Measurements from ENCODE around the gene FAM186B. TPM values are rescaled to one million over a fixed set of nuclear protein-coding genes. Genes with fewer than 3 reads are reported as not detected.

Gene FAM186B
- total and polyA plus RNA-seq, 2 experiments from 2014 or later, result 0.21 to 0.38 TPM

DNA sequence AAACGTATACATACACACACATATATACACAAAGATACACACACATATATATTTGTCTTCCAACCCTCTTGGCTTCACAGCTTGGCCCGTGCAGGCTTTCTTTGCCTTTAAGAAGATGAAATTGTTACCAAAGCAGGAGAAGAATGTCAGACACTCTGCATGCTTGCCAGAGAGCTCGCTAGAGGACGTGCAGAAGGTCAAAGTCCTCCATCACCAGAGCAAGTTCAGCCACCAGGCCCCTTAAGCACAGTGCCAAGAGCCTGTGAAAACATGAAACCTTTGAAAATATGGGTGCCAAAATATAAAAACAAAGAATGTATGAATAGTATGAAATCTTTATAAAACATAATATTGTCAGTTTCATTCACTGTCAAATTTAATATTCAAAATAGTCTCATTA, 22.6 kb downstream of the FAM186B start:
- peaks cover 2% of the 10 kb centered on the region; the same call in 1 of the 2 replicates for H4K20me1 ChIP-seq (replicated peaks; ENCODE audit: insufficient read depth)
- H3K9me2 ChIP-seq (ENCODE audit: insufficient read depth), result no peaks in the 10 kb centered on the region
- H3K27ac ChIP-seq (ENCODE audit: low read depth), result no peak overlapping the region
- peaks cover 8% of the 10 kb centered on the region for H3K27me3 Mint-ChIP-seq (ENCODE audit: insufficient read depth, low read depth, poor library complexity)
- no peak overlapping the region for H2AFZ ChIP-seq
- no peaks in the 10 kb centered on the region for H3K9me3 Mint-ChIP-seq
- TF ChIP-seq ETS1 (IDR thresholded peaks at IDR 0.05) (no peak), EZH2 (IDR thresholded peaks at IDR 0.05; ENCODE audit: low read depth, unreplicated experiment) (no peak), CREB1 (CRISPR knock-in tag; IDR thresholded peaks at IDR 0.05; ENCODE audit: low read depth) (no peak), STAT1 (IDR thresholded peaks at IDR 0.05; ENCODE audit: unreplicated experiment) (no peak), JUNB (IDR thresholded peaks at IDR 0.05; ENCODE audit: unreplicated experiment) (no peak), REST (IDR thresholded peaks at IDR 0.05; ENCODE audit: unreplicated experiment) (no peak), POLR2AphosphoS5 (IDR thresholded peaks at IDR 0.05; ENCODE audit: low read depth) (no peak), ZNF114 (CRISPR knock-in tag; IDR thresholded peaks at IDR 0.05) (no peak), EZH2phosphoT487 (IDR thresholded peaks at IDR 0.05; ENCODE audit: unreplicated experiment) (no peak), NANOG (IDR thresholded peaks at IDR 0.05; ENCODE audit: borderline replicate concordance) (no peak), ZNF331 (CRISPR knock-in tag; IDR thresholded peaks at IDR 0.05; ENCODE audit: low read depth) (no peak)
- TF ChIP-seq, protein P1, sequence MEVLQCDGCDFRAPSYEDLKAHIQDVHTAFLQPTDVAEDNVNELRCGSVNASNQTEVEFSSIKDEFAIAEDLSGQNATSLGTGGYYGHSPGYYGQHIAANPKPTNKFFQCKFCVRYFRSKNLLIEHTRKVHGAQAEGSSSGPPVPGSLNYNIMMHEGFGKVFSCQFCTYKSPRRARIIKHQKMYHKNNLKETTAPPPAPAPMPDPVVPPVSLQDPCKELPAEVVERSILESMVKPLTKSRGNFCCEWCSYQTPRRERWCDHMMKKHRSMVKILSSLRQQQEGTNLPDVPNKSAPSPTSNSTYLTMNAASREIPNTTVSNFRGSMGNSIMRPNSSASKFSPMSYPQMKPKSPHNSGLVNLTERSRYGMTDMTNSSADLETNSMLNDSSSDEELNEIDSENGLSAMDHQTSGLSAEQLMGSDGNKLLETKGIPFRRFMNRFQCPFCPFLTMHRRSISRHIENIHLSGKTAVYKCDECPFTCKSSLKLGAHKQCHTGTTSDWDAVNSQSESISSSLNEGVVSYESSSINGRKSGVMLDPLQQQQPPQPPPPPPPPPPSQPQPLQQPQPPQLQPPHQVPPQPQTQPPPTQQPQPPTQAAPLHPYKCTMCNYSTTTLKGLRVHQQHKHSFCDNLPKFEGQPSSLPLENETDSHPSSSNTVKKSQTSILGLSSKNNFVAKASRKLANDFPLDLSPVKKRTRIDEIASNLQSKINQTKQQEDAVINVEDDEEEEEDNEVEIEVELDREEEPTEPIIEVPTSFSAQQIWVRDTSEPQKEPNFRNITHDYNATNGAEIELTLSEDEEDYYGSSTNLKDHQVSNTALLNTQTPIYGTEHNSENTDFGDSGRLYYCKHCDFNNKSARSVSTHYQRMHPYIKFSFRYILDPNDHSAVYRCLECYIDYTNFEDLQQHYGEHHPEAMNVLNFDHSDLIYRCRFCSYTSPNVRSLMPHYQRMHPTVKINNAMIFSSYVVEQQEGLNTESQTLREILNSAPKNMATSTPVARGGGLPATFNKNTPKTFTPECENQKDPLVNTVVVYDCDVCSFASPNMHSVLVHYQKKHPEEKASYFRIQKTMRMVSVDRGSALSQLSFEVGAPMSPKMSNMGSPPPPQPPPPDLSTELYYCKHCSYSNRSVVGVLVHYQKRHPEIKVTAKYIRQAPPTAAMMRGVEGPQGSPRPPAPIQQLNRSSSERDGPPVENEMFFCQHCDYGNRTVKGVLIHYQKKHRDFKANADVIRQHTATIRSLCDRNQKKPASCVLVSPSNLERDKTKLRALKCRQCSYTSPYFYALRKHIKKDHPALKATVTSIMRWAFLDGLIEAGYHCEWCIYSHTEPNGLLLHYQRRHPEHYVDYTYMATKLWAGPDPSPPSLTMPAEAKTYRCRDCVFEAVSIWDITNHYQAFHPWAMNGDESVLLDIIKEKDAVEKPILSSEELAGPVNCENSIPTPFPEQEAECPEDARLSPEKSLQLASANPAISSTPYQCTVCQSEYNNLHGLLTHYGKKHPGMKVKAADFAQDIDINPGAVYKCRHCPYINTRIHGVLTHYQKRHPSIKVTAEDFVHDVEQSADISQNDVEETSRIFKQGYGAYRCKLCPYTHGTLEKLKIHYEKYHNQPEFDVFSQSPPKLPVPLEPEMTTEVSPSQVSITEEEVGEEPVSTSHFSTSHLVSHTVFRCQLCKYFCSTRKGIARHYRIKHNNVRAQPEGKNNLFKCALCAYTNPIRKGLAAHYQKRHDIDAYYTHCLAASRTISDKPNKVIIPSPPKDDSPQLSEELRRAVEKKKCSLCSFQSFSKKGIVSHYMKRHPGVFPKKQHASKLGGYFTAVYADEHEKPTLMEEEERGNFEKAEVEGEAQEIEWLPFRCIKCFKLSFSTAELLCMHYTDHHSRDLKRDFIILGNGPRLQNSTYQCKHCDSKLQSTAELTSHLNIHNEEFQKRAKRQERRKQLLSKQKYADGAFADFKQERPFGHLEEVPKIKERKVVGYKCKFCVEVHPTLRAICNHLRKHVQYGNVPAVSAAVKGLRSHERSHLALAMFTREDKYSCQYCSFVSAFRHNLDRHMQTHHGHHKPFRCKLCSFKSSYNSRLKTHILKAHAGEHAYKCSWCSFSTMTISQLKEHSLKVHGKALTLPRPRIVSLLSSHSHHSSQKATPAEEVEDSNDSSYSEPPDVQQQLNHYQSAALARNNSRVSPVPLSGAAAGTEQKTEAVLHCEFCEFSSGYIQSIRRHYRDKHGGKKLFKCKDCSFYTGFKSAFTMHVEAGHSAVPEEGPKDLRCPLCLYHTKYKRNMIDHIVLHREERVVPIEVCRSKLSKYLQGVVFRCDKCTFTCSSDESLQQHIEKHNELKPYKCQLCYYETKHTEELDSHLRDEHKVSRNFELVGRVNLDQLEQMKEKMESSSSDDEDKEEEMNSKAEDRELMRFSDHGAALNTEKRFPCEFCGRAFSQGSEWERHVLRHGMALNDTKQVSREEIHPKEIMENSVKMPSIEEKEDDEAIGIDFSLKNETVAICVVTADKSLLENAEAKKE (CRISPR knock-in tag; IDR thresholded peaks at IDR 0.05), result no peak
- TF ChIP-seq, protein P2, sequence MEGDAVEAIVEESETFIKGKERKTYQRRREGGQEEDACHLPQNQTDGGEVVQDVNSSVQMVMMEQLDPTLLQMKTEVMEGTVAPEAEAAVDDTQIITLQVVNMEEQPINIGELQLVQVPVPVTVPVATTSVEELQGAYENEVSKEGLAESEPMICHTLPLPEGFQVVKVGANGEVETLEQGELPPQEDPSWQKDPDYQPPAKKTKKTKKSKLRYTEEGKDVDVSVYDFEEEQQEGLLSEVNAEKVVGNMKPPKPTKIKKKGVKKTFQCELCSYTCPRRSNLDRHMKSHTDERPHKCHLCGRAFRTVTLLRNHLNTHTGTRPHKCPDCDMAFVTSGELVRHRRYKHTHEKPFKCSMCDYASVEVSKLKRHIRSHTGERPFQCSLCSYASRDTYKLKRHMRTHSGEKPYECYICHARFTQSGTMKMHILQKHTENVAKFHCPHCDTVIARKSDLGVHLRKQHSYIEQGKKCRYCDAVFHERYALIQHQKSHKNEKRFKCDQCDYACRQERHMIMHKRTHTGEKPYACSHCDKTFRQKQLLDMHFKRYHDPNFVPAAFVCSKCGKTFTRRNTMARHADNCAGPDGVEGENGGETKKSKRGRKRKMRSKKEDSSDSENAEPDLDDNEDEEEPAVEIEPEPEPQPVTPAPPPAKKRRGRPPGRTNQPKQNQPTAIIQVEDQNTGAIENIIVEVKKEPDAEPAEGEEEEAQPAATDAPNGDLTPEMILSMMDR (conservative IDR thresholded peaks at IDR 0.05; ENCODE audit: low read depth in 2 of 2), result no peak
- peaks cover 16% of the 10 kb centered on the region for H3K4me1 Mint-ChIP-seq
- H3K4me1 ChIP-seq (ENCODE audit: insufficient read depth), result no peaks in the 10 kb centered on the region
- no peak for DNase-seq (ENCODE audit: low spot score)
- H3K4me3 ChIP-seq, result no peak overlapping the region
- no peaks in the 10 kb centered on the region for H3K36me3 ChIP-seq (ENCODE audit: insufficient read depth)
- H3K4me3 Mint-ChIP-seq, result no peak overlapping the region
- no peaks in the 10 kb centered on the region for H3K27me3 ChIP-seq (ENCODE audit: insufficient read depth)
- peaks cover 2% of the 10 kb centered on the region; the same call in 1 of the 3 replicates for H3K36me3 Mint-ChIP-seq (ENCODE audit: low read depth)
- no peak for ATAC-seq
- H3K27ac Mint-ChIP-seq, result no peak overlapping the region
- no peak overlapping the region for H3K4me2 ChIP-seq
- H3F3A ChIP-seq (replicated peaks; ENCODE audit: low read depth), result no peaks in the 10 kb centered on the region
- 0 out of 2 replicates have a peak, but pooled peaks cover 14% of the 10 kb centered on the region for H3K79me2 ChIP-seq (replicated peaks; ENCODE audit: insufficient read depth)

All from GM23338 (cell line).